Liver (tissue), 9 donors: ENCODE results near the gene SLC35A3. TPM values are rescaled to one million over a fixed set of nuclear protein-coding genes. Genes with fewer than 3 reads are reported as not detected.

Experiments used
- DNase-seq: peaks from one replicate; pipeline ENCODE4 v3.0.0-alpha.2; 2017; ENCODE audit warnings: low spot score
- H3K27ac ChIP-seq, 2 donors: one replicate each; pipeline ENCODE4 v1.7.0; 2013; ENCODE audit warnings: inconsistent platforms in 2 of 2, low read length in 2 of 2, control low read depth in 1 of 2, low read depth in 1 of 2, mild to moderate bottlenecking in 1 of 2
- H3K27me3 ChIP-seq, 4 donors: one replicate each; pipeline versions ENCODE4 v1.6.1 to v1.7.0; 2013; ENCODE audit warnings: low read length in 3 of 4, inconsistent platforms in 1 of 4, mild to moderate bottlenecking in 1 of 4, moderate library complexity in 1 of 4; ENCODE audit not compliant: control insufficient read depth in 4 of 4, insufficient read depth in 4 of 4
- H3K36me3 ChIP-seq, 4 donors: one replicate each; pipeline versions ENCODE4 v1.6.1 to v1.7.0; 2013; ENCODE audit warnings: low read length in 3 of 4, mild to moderate bottlenecking in 3 of 4, low read depth in 1 of 4, moderate library complexity in 1 of 4; ENCODE audit not compliant: control insufficient read depth in 4 of 4, insufficient read depth in 3 of 4
- H3K4me1 ChIP-seq, 4 donors: one replicate each; pipeline versions ENCODE4 v1.6.1 to v1.7.0; 2013; ENCODE audit warnings: low read length in 3 of 4, mild to moderate bottlenecking in 3 of 4, moderate library complexity in 1 of 4; ENCODE audit not compliant: control insufficient read depth in 4 of 4, insufficient read depth in 4 of 4
- H3K4me3 ChIP-seq, 3 donors: one replicate each; pipeline versions ENCODE4 v1.6.1 to v1.7.0; 2013; ENCODE audit warnings: low read length in 3 of 3, control low read depth in 1 of 3, low read depth in 1 of 3, mild to moderate bottlenecking in 1 of 3
- H3K9ac ChIP-seq, 2 donors: one replicate each; pipeline ENCODE4 v1.7.0; 2013; ENCODE audit warnings: low read length in 2 of 2, mild to moderate bottlenecking in 2 of 2, moderate library complexity in 2 of 2, control low read depth in 1 of 2, low read depth in 1 of 2
- H3K9me3 ChIP-seq, 4 donors: one replicate each; pipeline versions ENCODE4 v1.6.1 to v1.7.0; 2013; ENCODE audit warnings: low read length in 3 of 4; ENCODE audit not compliant: control insufficient read depth in 4 of 4
- ATF3 ChIP-seq: IDR thresholded peaks from 2 replicates; pipeline ENCODE4 v1.6.1; 2016; ENCODE audit warnings: antibody characterized with exemption
- CTCF ChIP-seq: fragments of 150-350 bp; IDR thresholded peaks from 2 replicates; pipeline ENCODE4 v1.5.1; 2017; ENCODE audit warnings: improper control_type of control experiment, low read depth, low read length; ENCODE audit not compliant: missing input control
- EGR1 ChIP-seq, 2 donors: IDR thresholded peaks; 2 replicates each; pipeline ENCODE4 v1.6.1; 2016 to 2018; ENCODE audit warnings: antibody characterized with exemption in 2 of 2, low read depth in 2 of 2
- FOXA1 ChIP-seq: IDR thresholded peaks from 2 replicates; pipeline ENCODE4 v1.6.1; 2016; ENCODE audit warnings: antibody characterized with exemption
- GABPA ChIP-seq, 2 donors: IDR thresholded peaks in 1 of 2; conservative IDR thresholded peaks in 1 of 2; 2 replicates each; pipeline ENCODE4 v1.6.1; 2016; ENCODE audit warnings: antibody characterized with exemption in 2 of 2, mild to moderate bottlenecking in 1 of 2, moderate library complexity in 1 of 2
- HNF4A ChIP-seq, 2 donors: conservative IDR thresholded peaks; 2 replicates each; pipeline ENCODE4 v1.6.1; 2016; ENCODE audit warnings: antibody characterized with exemption in 2 of 2, mild to moderate bottlenecking in 2 of 2
- HNF4G ChIP-seq: IDR thresholded peaks from 2 replicates; pipeline ENCODE4 v1.6.1; 2016; ENCODE audit warnings: antibody characterized with exemption
- JUND ChIP-seq, 2 donors: IDR thresholded peaks; 2 replicates each; pipeline ENCODE4 v1.6.1; 2016; ENCODE audit warnings: antibody characterized with exemption in 2 of 2
- MAX ChIP-seq: IDR thresholded peaks from 2 replicates; pipeline ENCODE4 v1.6.1; 2016; ENCODE audit warnings: antibody characterized with exemption
- NR2F2 ChIP-seq: IDR thresholded peaks from 2 replicates; pipeline ENCODE4 v1.6.1; 2016; ENCODE audit warnings: antibody characterized with exemption
- RAD21 ChIP-seq, 2 donors: IDR thresholded peaks; 2 replicates each; pipeline ENCODE4 v1.6.1; 2016; ENCODE audit warnings: antibody characterized with exemption in 2 of 2, mild to moderate bottlenecking in 2 of 2
- REST ChIP-seq: IDR thresholded peaks from 2 replicates; pipeline ENCODE4 v1.6.1; 2016; ENCODE audit warnings: antibody characterized with exemption, mild to moderate bottlenecking
- RXRA ChIP-seq, 2 donors: IDR thresholded peaks; 2 replicates each; pipeline ENCODE4 v1.6.1; 2017 to 2018; ENCODE audit warnings: antibody characterized with exemption in 2 of 2, mild to moderate bottlenecking in 1 of 2
- SP1 ChIP-seq: IDR thresholded peaks from 2 replicates; pipeline ENCODE4 v1.6.1; 2018; ENCODE audit warnings: antibody characterized with exemption, mild to moderate bottlenecking
- YY1 ChIP-seq: IDR thresholded peaks from 2 replicates; pipeline ENCODE4 v1.6.1; 2016; ENCODE audit warnings: antibody characterized with exemption, mild to moderate bottlenecking
- ZBTB33 ChIP-seq: IDR thresholded peaks from 2 replicates; pipeline ENCODE4 v1.6.1; 2016; ENCODE audit warnings: antibody characterized with exemption
- WGBS: extraction: QIAGEN DNeasy Blood & Tissue Kit; methylation state at CpG from one replicate; pipeline ENCODE4 v1.1.7; 2013; 5-methylcytosine and 5-hydroxymethylcytosine counted together
- polyA plus RNA-seq, 2 donors: library from polyadenylated mRNA; stranded (reverse) in 1 of 2; unstranded in 1 of 2; fragments of 200-250 nt in 1 of 2; fragments of >200 nt in 1 of 2; fragmentation: Nextera tagmentation in 1 of 2; extraction: Ambion mirVana in 1 of 2; gene quantifications; one replicate each; pipeline versions ENCODE4 v1.2.1 to v1.2.3, GENCODE V29; 2013 to 2015
- total RNA-seq, 2 donors: library from RNA; depleted of rRNA; stranded (reverse); fragments of >200 nt; gene quantifications; one replicate each; pipeline ENCODE4 v1.2.3, GENCODE V29; 2014
- donor health status: healthy.
- donor health status: healthy.
- donor health status: healthy.
- donor health status: healthy.
- donor health status: healthy.

The SLC35A3 gene
- total and polyA plus RNA-seq, 4 donors, result 12.1 to 35.1 (median 14.4) TPM

GRCh38 chr1:99945174-99945573 is 24.6 kb upstream of the SLC35A3 start:
- no peak for DNase-seq
- Histone ChIP-seq H3K27ac (no peak overlapping the region), H3K36me3 (no peaks in the 10 kb centered on the region), H3K27me3 (no peaks in the 10 kb centered on the region), H3K9ac (no peak overlapping the region), H3K9me3 (no peaks in the 10 kb centered on the region), H3K4me3 (no peak overlapping the region), H3K4me1 (peaks cover 0 to 1% (median 0%) of the 10 kb centered on the region in 4 donors)
- 77% methylated on average over 1 of the region's 1 CpG for WGBS
- TF ChIP-seq JUND (IDR thresholded peaks at IDR 0.05) (no peak), CTCF (no peak), FOXA1 (no peak), RXRA (IDR thresholded peaks at IDR 0.05) (no peak), SP1 (no peak), RAD21 (IDR thresholded peaks at IDR 0.05) (no peak)

GRCh38 chr1:99950486-99950885 is 19.3 kb upstream of the SLC35A3 start:
- WGBS, result 85% methylated on average over 3 of the region's 3 CpGs
- Histone ChIP-seq H3K9me3 (no peaks in the 10 kb centered on the region), H3K4me1 (peaks cover 0 to 1% (median 0%) of the 10 kb centered on the region in 4 donors), H3K9ac (no peak overlapping the region), H3K27ac (no peak overlapping the region), H3K4me3 (no peak overlapping the region), H3K27me3 (no peaks in the 10 kb centered on the region), H3K36me3 (no peaks in the 10 kb centered on the region)
- no peak for DNase-seq
- no peak for TF ChIP-seq MAX

GRCh38 chr1:99952522-99952921 is 17.3 kb upstream of the SLC35A3 start:
- WGBS, result 87% methylated on average over 1 of the region's 1 CpG
- H3K9ac ChIP-seq, result no peak overlapping the region
- H3K4me1 ChIP-seq, result peaks cover 0 to 3% (median 0%) of the 10 kb centered on the region in 4 donors
- H3K9me3 ChIP-seq, result no peaks in the 10 kb centered on the region
- TF ChIP-seq HNF4A (conservative IDR thresholded peaks at IDR 0.05) (no peak), ATF3 (no peak), GABPA (IDR thresholded peaks at IDR 0.05 in 1 of 2, conservative IDR thresholded peaks at IDR 0.05 in 1 of 2) (no peak), JUND (IDR thresholded peaks at IDR 0.05) (no peak), HNF4G (no peak), RAD21 (IDR thresholded peaks at IDR 0.05) (no peak), YY1 (no peak), CTCF (no peak), MAX (no peak), NR2F2 (no peak), REST (no peak), ZBTB33 (no peak), EGR1 (IDR thresholded peaks at IDR 0.05; ENCODE audit: low read depth in 2 of 2) (no peak)
- no peaks in the 10 kb centered on the region for H3K27me3 ChIP-seq
- no peak overlapping the region for H3K27ac ChIP-seq
- DNase-seq, result no peak
- H3K36me3 ChIP-seq, result no peaks in the 10 kb centered on the region
- H3K4me3 ChIP-seq, result no peak overlapping the region
